H9 (cell line): ENCODE measurements around the gene TMEM151B. TPM values are rescaled to one million over a fixed set of nuclear protein-coding genes. Genes with fewer than 3 reads are reported as not detected.
A peak's percentile ranks its signal among the peaks of the same experiment; 100 is the strongest.

Source experiments
- DNase-seq: peaks from one replicate; pipeline ENCODE4 v3.0.0-alpha.2; 2017
- H2AFZ ChIP-seq: one replicate; pipeline ENCODE4 v1.6.1; 2013; ENCODE audit warnings: mild to moderate bottlenecking, low read length, control low read depth, moderate library complexity
- H2AK5ac ChIP-seq: 2 replicates; pipeline ENCODE4 v1.6.1; 2013; ENCODE audit warnings: low read length, control low read depth, mixed read lengths; ENCODE audit not compliant: insufficient read length
- H2BK120ac ChIP-seq: one replicate; pipeline ENCODE4 v1.6.1; 2013; ENCODE audit warnings: low read depth, mild to moderate bottlenecking, low read length, control low read depth, inconsistent platforms; ENCODE audit not compliant: poor library complexity, severe bottlenecking
- H2BK12ac ChIP-seq: 2 replicates; pipeline ENCODE4 v1.6.1; 2013; ENCODE audit warnings: low read length, control low read depth, mixed read lengths, low read depth; ENCODE audit not compliant: insufficient read length
- H2BK15ac ChIP-seq: 2 replicates; pipeline ENCODE4 v1.6.1; 2013; ENCODE audit warnings: low read depth, low read length, control low read depth
- H2BK20ac ChIP-seq: one replicate; pipeline ENCODE4 v1.6.1; 2013; ENCODE audit warnings: low read depth, mild to moderate bottlenecking, low read length, control low read depth, inconsistent platforms; ENCODE audit not compliant: poor library complexity, severe bottlenecking
- H2BK5ac ChIP-seq: 2 replicates; pipeline ENCODE4 v1.6.1; 2013; ENCODE audit warnings: low read length, control low read depth, mixed read lengths; ENCODE audit not compliant: insufficient read length
- H3K14ac ChIP-seq: 2 replicates; pipeline ENCODE4 v1.6.1; 2013; ENCODE audit warnings: low read length, control low read depth; ENCODE audit not compliant: insufficient read depth
- H3K18ac ChIP-seq: 2 replicates; pipeline ENCODE4 v1.6.1; 2013; ENCODE audit warnings: low read depth, mild to moderate bottlenecking, mixed read lengths, low read length, control low read depth; ENCODE audit not compliant: insufficient read length
- H3K23ac ChIP-seq: 2 replicates; pipeline ENCODE4 v1.6.1; 2013; ENCODE audit warnings: low read length, control low read depth, mixed read lengths, low read depth; ENCODE audit not compliant: insufficient read length
- H3K23me2 ChIP-seq: 2 replicates; pipeline ENCODE4 v1.6.1; 2013; ENCODE audit warnings: low read depth, mild to moderate bottlenecking, mixed read lengths, low read length, control low read depth; ENCODE audit not compliant: insufficient read length, poor library complexity, severe bottlenecking
- H3K27ac ChIP-seq: 2 replicates; pipeline ENCODE4 v1.5.1; 2013; ENCODE audit warnings: low read length, control low read depth, mixed read lengths, low read depth; ENCODE audit not compliant: insufficient read length
- H3K27me3 ChIP-seq: 2 replicates; pipeline ENCODE4 v1.6.1; 2013; ENCODE audit warnings: low read length, control low read depth, inconsistent platforms; ENCODE audit not compliant: insufficient read depth
- H3K4ac ChIP-seq: 2 replicates; pipeline ENCODE4 v1.6.1; 2013; ENCODE audit warnings: low read depth, mild to moderate bottlenecking, control low read depth, inconsistent platforms, low read length, moderate library complexity
- H3K4me1 ChIP-seq: 2 replicates; pipeline ENCODE4 v1.6.1; 2013; ENCODE audit warnings: low read length, control low read depth, inconsistent platforms; ENCODE audit not compliant: insufficient read depth
- H3K4me2 ChIP-seq: 2 replicates; pipeline ENCODE4 v1.6.1; 2013; ENCODE audit warnings: low read length, control low read depth, mixed read lengths; ENCODE audit not compliant: insufficient read length, insufficient read depth
- H3K56ac ChIP-seq: 2 replicates; pipeline ENCODE4 v1.6.1; 2013; ENCODE audit warnings: low read depth, mild to moderate bottlenecking, mixed read lengths, low read length, control low read depth; ENCODE audit not compliant: insufficient read length
- H3K79me1 ChIP-seq: 2 replicates; pipeline ENCODE4 v1.6.1; 2013; ENCODE audit warnings: low read depth, mild to moderate bottlenecking, moderate library complexity, low read length, control low read depth, inconsistent platforms; ENCODE audit not compliant: insufficient read depth, poor library complexity, severe bottlenecking
- H3K79me2 ChIP-seq: 2 replicates; pipeline ENCODE4 v1.6.1; 2013; ENCODE audit warnings: low read length, control low read depth, inconsistent platforms; ENCODE audit not compliant: insufficient read depth
- H3K9ac ChIP-seq: 2 replicates; pipeline ENCODE4 v1.6.1; 2013; ENCODE audit warnings: low read length, control low read depth, mixed read lengths; ENCODE audit not compliant: insufficient read length; ENCODE audit errors: extremely low read depth
- H3K9me3 ChIP-seq: one replicate; pipeline ENCODE4 v1.6.1; 2013; ENCODE audit warnings: low read depth, low read length, inconsistent platforms; ENCODE audit not compliant: control insufficient read depth
- H3T11ph ChIP-seq: one replicate; pipeline ENCODE4 v1.6.1; 2013; ENCODE audit warnings: mild to moderate bottlenecking, low read length, control low read depth, inconsistent platforms
- H4K20me1 ChIP-seq: one replicate; pipeline ENCODE4 v1.6.1; 2013; ENCODE audit not compliant: control insufficient read depth, insufficient read length, insufficient read depth
- H4K5ac ChIP-seq: 2 replicates; pipeline ENCODE4 v1.6.1; 2013; ENCODE audit warnings: low read depth, mild to moderate bottlenecking, mixed read lengths, low read length, control low read depth; ENCODE audit not compliant: insufficient read length
- H4K8ac ChIP-seq: replicated peaks from 2 replicates; pipeline ENCODE4 v1.6.1; 2013; ENCODE audit warnings: low read length, control low read depth, mixed read lengths, low read depth; ENCODE audit not compliant: insufficient read length
- H4K91ac ChIP-seq: 2 replicates; pipeline ENCODE4 v1.6.1; 2013; ENCODE audit warnings: low read depth, mild to moderate bottlenecking, moderate library complexity, mixed read lengths, low read length, control low read depth; ENCODE audit not compliant: insufficient read length
- H3K27ac Mint-ChIP-seq, 3 experiments: 2 replicates in 2 of 3; 3 replicates in 1 of 3; pipeline ENCODE4 v1.8.0; 2020 to 2021; ENCODE audit warnings: mixed read lengths in 3 of 3, mild to moderate bottlenecking in 1 of 3, moderate library complexity in 1 of 3
- H3K27me3 Mint-ChIP-seq: 2 replicates; pipeline ENCODE4 v1.8.0; 2021; ENCODE audit warnings: low read depth, mild to moderate bottlenecking, moderate library complexity, mixed read lengths
- H3K36me3 Mint-ChIP-seq, 3 experiments: 2 replicates in 2 of 3; 3 replicates in 1 of 3; pipeline ENCODE4 v1.8.0; 2020 to 2021; ENCODE audit warnings: low read depth in 3 of 3, mixed read lengths in 3 of 3; ENCODE audit not compliant: insufficient read depth in 1 of 3
- H3K4me1 Mint-ChIP-seq, 2 experiments: 2 replicates each; pipeline ENCODE4 v1.8.0; 2020; ENCODE audit warnings: mixed read lengths in 2 of 2
- H3K4me3 Mint-ChIP-seq, 2 experiments: 2 replicates in 1 of 2; 3 replicates in 1 of 2; pipeline ENCODE4 v1.8.0; 2020 to 2021; ENCODE audit warnings: mild to moderate bottlenecking in 2 of 2, mixed read lengths in 2 of 2, moderate library complexity in 1 of 2
- H3K9me3 Mint-ChIP-seq, 2 experiments: 2 replicates in 1 of 2; 3 replicates in 1 of 2; pipeline ENCODE4 v1.8.0; 2020; ENCODE audit warnings: mild to moderate bottlenecking in 2 of 2, mixed read lengths in 2 of 2, moderate library complexity in 1 of 2
- WGBS: extraction: QIAGEN DNeasy Blood & Tissue Kit; methylation state at CpG from one replicate; pipeline ENCODE4 v1.1.7; 2013; ENCODE audit warnings: missing lambda C conversion rate, low lambda C conversion rate, mixed read lengths; ENCODE audit not compliant: insufficient read length; ENCODE audit errors: extremely low coverage; 5-methylcytosine and 5-hydroxymethylcytosine counted together
- total RNA-seq: library from RNA; stranded (reverse); gene quantifications from 2 replicates; pipeline ENCODE4 v1.2.1, GENCODE V29; 2021
- TF ChIP-seq, protein P1 (sequence below): fragments of 200-600 bp; sonication (generic); conservative IDR thresholded peaks from 3 replicates; pipeline ENCODE4 v1.8.0; 2021; ENCODE audit warnings: antibody characterized with exemption, mild to moderate bottlenecking

TMEM151B gene
- total RNA-seq, 1 experiment from 2014 or later, result 2.4 TPM

DNA sequence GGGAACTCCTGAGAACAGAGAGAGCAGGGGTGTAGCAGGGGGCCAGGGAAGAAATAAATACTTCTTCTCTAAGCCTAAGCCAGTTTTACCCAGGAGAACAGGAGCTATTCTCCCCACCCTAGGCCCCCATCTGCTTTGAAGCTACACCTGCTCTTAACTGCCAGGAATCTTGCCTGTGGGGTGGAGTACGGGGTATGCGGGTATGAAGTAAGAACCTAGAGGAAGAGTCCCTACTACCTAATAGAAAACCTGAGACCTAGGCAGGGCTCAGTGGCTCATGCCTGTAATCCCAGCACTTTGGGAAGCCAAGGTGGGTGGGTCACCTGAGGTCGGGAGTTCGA lies 45.3 kb upstream of the TMEM151B start:
- Histone ChIP-seq H3K79me2 (peaks cover 17% of the 10 kb centered on the region; the same call in 1 of the 2 replicates), H2BK20ac (no peak overlapping the region), H3K56ac (no peak overlapping the region), H3K23ac (no peak overlapping the region), H3K27me3 (no peaks in the 10 kb centered on the region), H3T11ph (no peak overlapping the region), H3K4me1 (peaks cover 15% of the 10 kb centered on the region; the same call in 1 of the 2 replicates), H3K14ac (no peak overlapping the region), H4K5ac (no peak overlapping the region), H4K20me1 (peaks cover 2% of the 10 kb centered on the region), H2BK5ac (no peak overlapping the region), H4K91ac (no peak overlapping the region), H3K4me2 (peak overlapping the region; percentile 47), H2AFZ (no peak overlapping the region), H2BK15ac (no peak overlapping the region), H3K9me3 (no peaks in the 10 kb centered on the region), H2AK5ac (no peak overlapping the region), H4K8ac (no peak overlapping the region), H3K79me1 (peaks cover 17% of the 10 kb centered on the region), H3K4ac (no peak overlapping the region), H3K23me2 (peaks cover 14% of the 10 kb centered on the region), H3K27ac (no peak overlapping the region), H2BK12ac (no peak overlapping the region), H3K18ac (no peak overlapping the region), H3K9ac (no peak overlapping the region), H2BK120ac (no peak overlapping the region)
- peak overlapping the region in 1 of 3 experiments; percentile 93; a peak in 2 of 7 replicates for H3K27ac Mint-ChIP-seq
- DNase-seq, result no peak
- H3K4me1 Mint-ChIP-seq, result peaks cover 48 to 59% of the 10 kb centered on the region in 2 experiments
- no peaks in the 10 kb centered on the region; a peak in 1 of 5 replicates for H3K9me3 Mint-ChIP-seq
- H3K27me3 Mint-ChIP-seq, result peaks cover 1% of the 10 kb centered on the region; the same call in 1 of the 2 replicates
- TF ChIP-seq, protein P1, sequence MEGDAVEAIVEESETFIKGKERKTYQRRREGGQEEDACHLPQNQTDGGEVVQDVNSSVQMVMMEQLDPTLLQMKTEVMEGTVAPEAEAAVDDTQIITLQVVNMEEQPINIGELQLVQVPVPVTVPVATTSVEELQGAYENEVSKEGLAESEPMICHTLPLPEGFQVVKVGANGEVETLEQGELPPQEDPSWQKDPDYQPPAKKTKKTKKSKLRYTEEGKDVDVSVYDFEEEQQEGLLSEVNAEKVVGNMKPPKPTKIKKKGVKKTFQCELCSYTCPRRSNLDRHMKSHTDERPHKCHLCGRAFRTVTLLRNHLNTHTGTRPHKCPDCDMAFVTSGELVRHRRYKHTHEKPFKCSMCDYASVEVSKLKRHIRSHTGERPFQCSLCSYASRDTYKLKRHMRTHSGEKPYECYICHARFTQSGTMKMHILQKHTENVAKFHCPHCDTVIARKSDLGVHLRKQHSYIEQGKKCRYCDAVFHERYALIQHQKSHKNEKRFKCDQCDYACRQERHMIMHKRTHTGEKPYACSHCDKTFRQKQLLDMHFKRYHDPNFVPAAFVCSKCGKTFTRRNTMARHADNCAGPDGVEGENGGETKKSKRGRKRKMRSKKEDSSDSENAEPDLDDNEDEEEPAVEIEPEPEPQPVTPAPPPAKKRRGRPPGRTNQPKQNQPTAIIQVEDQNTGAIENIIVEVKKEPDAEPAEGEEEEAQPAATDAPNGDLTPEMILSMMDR, result no peak
- peak overlapping the region; percentile 85 to 96 for H3K4me3 Mint-ChIP-seq
- WGBS, result no CpG with 5 or more reads among the region's 4 CpGs
- H3K36me3 Mint-ChIP-seq, result peaks cover 21 to 27% (median 21%) of the 10 kb centered on the region in 3 experiments
